Vagina (tissue), 2 donors: ENCODE measurements around the gene STK38L.

Experiments
- POLR2A ChIP-seq, 2 donors: fragments of 450-650 bp; IDR thresholded peaks; one replicate each; pipeline ENCODE4 v1.6.1; 2017; ENCODE audit warnings: antibody characterized with exemption in 2 of 2, mild to moderate bottlenecking in 2 of 2, moderate library complexity in 2 of 2
- POLR2AphosphoS5 ChIP-seq, 2 donors: sonication (generic); formaldehyde crosslinking; IDR thresholded peaks; one replicate each; pipeline ENCODE4 v1.9.0; 2017; ENCODE audit warnings: antibody characterized with exemption in 2 of 2, mild to moderate bottlenecking in 2 of 2, low read depth in 1 of 2; ENCODE audit not compliant: insufficient read depth in 1 of 2
- TF ChIP-seq, protein P1 (sequence below), 3 experiments: fragments of 450-650 bp in 2 of 3; fragments of 200-600 bp in 1 of 3; sonication (generic) in 1 of 3; IDR thresholded peaks; one replicate each; pipeline ENCODE4 v1.5.1; 2017 to 2019; ENCODE audit warnings: antibody characterized with exemption in 3 of 3, mild to moderate bottlenecking in 2 of 3, moderate library complexity in 2 of 3

- no peak for TF ChIP-seq POLR2A (IDR thresholded peaks at IDR 0.05)
- TF ChIP-seq, protein P1, sequence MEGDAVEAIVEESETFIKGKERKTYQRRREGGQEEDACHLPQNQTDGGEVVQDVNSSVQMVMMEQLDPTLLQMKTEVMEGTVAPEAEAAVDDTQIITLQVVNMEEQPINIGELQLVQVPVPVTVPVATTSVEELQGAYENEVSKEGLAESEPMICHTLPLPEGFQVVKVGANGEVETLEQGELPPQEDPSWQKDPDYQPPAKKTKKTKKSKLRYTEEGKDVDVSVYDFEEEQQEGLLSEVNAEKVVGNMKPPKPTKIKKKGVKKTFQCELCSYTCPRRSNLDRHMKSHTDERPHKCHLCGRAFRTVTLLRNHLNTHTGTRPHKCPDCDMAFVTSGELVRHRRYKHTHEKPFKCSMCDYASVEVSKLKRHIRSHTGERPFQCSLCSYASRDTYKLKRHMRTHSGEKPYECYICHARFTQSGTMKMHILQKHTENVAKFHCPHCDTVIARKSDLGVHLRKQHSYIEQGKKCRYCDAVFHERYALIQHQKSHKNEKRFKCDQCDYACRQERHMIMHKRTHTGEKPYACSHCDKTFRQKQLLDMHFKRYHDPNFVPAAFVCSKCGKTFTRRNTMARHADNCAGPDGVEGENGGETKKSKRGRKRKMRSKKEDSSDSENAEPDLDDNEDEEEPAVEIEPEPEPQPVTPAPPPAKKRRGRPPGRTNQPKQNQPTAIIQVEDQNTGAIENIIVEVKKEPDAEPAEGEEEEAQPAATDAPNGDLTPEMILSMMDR (IDR thresholded peaks at IDR 0.05): no peak
- TF ChIP-seq POLR2AphosphoS5 (IDR thresholded peaks at IDR 0.05; ENCODE audit: insufficient read depth in 1 of 2, low read depth in 1 of 2): no peak
These were observed 94.4 kb downstream of the STK38L start for GRCh38 chr12:27338473-27338872.
